Kasumi-1 (cell line): ENCODE data around the gene FLNC.

Source experiments
- DNase-seq, 2 experiments: peaks; one replicate each; lab custom pipeline; 2025; lab: John Stamatoyannopoulos, UW

Gene FLNC, protein sequence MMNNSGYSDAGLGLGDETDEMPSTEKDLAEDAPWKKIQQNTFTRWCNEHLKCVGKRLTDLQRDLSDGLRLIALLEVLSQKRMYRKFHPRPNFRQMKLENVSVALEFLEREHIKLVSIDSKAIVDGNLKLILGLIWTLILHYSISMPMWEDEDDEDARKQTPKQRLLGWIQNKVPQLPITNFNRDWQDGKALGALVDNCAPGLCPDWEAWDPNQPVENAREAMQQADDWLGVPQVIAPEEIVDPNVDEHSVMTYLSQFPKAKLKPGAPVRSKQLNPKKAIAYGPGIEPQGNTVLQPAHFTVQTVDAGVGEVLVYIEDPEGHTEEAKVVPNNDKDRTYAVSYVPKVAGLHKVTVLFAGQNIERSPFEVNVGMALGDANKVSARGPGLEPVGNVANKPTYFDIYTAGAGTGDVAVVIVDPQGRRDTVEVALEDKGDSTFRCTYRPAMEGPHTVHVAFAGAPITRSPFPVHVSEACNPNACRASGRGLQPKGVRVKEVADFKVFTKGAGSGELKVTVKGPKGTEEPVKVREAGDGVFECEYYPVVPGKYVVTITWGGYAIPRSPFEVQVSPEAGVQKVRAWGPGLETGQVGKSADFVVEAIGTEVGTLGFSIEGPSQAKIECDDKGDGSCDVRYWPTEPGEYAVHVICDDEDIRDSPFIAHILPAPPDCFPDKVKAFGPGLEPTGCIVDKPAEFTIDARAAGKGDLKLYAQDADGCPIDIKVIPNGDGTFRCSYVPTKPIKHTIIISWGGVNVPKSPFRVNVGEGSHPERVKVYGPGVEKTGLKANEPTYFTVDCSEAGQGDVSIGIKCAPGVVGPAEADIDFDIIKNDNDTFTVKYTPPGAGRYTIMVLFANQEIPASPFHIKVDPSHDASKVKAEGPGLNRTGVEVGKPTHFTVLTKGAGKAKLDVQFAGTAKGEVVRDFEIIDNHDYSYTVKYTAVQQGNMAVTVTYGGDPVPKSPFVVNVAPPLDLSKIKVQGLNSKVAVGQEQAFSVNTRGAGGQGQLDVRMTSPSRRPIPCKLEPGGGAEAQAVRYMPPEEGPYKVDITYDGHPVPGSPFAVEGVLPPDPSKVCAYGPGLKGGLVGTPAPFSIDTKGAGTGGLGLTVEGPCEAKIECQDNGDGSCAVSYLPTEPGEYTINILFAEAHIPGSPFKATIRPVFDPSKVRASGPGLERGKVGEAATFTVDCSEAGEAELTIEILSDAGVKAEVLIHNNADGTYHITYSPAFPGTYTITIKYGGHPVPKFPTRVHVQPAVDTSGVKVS (N-terminal part only)

DNA sequence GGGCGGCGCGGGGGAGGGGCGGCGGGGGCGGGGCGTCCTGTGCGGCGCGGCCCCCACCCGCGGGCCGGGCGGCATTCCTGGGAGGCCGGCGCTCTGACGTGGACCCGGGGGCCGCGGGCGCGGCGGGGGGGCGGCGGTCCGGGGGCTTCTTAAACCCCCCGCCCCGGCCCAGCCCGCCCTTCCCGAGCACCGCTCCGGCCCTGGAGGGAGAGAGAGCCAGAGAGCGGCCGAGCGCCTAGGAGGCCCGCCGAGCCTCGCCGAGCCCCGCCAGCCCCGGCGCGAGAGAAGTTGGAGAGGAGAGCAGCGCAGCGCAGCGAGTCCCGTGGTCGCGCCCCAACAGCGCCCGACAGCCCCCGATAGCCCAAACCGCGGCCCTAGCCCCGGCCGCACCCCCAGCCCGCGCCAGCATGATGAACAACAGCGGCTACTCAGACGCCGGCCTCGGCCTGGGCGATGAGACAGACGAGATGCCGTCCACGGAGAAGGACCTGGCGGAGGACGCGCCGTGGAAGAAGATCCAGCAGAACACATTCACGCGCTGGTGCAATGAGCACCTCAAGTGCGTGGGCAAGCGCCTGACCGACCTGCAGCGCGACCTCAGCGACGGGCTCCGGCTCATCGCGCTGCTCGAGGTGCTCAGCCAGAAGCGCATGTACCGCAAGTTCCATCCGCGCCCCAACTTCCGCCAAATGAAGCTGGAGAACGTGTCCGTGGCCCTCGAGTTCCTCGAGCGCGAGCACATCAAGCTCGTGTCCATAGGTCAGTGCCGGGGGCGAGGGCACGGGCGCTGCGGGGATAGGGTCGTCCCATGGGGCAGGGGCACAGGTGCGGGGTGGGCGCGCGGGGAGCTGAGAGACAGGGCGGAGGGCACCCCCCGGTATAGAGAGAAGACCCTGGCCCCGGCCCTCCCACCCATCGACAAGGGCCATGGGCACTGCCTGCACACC, at the start of gene FLNC:
Gene FLNC, plus strand, starts transcription at position 176 of the 947 bp plus-strand sequence. Its CDS starts 232 bp downstream, at position 408.
- peak; percentile 13 to 26 for DNase-seq

DNA sequence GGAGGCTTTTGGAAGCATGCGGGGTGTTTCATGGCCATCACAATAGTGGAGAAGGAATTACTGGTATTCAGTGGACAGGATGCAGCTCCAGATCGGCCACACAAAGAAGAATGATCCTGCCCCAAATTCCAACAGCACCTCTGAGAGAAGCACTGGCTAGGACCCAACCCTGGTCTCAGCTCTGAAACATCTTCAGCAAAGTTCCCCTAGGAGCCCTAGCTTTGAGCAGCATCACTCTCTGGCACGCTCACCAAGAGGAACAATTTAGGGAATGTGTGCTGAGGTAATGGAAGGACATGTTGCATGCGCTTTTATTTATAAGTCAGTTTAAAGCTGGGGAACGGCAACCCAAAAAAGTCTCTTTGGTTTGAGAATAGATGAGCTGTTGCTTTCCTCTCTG, 49.1 kb upstream of the FLNC start:
- no peak for DNase-seq

DNA sequence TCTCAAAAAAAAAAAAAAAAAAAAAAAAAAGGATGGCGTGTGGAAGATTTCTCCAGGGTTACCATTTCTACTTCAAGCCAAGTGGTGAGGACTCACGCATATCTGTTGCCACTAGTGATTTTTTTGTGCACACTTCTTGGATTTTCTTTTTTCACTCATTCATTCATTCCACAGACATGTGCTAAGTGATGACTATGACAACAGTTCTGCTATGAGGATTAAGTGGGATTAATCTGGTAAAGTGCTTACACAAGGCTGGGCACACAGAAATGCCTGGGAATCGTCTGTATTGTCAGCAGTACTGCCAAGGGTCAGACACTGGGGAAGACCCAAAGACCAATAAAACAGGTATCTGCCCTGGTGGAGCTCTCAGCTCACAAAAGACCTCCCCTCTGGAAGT, 48.4 kb upstream of the FLNC start:
- DNase-seq: no peak

DNA sequence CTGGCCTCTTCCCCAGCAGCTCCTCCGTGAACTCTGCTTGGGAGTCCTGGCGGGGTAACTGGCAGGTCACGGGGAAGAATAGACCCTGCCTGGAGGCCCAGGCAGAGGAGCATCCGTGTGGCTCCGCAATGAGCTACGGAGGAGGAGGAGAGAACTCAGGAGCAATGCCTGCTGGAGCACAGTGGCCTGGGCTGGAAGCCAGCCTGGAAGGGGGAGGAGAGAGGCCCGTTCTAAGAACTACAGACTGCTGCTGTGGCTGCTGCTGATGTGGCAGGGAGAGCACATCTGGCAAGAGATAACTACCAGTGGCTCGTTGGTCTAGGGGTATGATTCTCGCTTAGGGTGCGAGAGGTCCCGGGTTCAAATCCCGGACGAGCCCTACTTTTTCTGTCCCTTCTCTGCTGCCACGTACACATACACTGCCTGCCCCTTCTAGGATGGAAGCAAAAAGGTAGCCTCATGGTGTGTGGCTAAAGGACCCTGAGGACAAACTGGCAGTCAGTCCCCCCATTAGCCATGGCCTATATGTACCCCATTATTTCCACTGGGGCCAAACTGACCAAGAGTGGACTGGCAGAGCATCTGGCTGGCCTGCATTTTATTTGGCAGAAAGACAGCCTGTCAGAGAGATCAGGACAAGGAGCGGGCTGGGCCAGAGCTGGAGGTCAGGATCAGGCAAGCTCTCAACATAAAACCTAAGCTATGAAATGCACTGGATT, 46.9 kb upstream of the FLNC start:
- no peak for DNase-seq

DNA sequence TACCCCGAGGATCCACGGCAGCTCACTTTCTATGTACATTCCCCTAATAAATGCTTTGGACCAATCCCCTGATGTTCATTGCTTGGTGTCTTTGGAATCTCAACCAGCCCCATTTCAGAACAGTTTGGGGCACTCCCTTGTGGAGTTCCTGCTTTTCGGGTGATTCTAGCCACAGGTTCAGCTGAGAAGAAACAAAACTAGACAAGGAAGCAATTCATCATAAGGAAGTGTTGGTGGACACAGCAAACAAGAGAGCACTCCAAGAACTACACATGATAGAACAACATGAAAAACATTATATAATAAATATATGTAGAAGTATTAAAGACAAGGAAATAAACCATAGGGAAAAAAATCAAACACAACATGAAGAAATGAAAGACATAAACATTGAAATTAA, 44.5 kb upstream of the FLNC start:
- DNase-seq: no peak

DNA sequence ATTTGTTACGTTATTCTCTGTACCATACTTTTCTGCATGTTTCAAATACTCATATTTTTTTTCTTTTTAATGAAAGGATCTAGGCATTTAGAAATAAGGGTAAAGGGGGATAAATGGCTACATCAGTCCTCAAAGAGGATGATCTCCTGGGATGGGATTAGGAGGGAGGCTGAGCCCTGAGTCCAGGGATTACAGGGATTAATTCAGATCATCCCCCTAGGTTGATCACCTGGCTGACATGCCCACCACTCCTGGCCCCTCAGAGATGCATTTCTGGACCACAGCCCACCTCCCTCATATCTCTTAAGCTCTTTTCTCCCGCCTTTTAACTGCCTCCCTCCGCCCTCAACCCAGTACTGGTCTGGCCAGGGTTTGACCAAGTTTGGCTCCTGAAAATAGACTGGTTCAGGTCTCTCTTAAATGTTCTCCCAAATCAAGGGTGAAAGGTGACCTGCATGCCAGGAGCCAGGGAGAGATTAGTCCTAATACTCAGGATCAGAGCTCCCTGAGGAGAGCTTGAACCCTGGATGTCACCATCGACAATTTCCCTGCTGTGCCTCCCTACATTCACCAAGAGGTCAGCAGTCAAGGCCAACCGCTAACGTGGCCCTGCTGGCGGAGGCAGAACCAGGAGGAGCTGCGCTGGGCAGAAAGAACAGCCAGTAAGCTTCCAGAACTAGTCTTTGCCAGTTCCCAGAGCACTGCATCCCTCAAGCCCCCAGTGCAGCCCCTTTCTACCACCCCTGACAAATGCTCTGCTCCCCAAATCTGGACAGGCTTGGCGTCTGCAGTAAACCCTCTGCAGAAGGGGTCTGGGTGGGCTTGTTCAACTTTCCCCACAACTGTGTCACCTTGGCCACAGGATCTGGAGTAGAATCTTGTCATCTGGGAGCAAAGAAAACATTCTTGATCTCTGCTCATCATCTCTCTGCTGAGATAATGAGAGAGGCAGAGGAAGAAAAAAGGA, 41.5 kb upstream of the FLNC start:
- DNase-seq: no peak

DNA sequence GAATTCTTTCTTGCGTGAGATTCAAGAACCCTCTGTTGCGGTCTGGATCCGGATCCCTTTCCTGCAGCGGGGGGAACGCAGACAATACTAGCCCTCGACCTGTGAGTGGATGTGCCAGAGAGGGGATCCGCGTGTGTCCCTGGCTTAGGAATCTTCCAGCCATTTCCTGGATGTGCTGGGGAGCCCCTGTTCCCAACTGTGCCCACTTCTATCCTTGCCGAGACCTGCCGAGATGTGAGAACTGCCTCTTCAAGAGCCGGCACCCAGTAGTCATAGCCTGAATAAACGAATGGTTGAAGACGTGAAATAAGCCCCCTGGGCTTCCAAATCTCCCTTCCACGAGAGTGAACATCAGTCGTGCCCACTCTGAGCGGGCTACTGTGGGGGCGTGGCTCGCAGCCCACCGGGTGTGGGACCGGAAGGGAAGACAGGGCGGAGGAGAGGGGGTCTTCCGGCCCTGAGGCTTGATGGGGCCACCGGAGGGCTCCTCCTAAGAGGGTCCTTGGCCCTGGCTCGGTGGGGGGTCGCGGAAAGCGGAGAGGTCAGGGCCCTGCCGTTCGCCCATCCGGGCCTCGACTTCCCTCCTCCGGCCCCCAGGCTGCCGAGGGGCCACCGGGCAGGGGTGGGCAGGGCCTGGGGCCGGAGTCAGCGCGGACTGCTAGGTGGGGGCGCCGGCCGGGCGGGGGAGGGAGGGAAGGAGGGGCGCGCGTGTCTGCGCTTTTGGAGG, 39.7 kb upstream of the FLNC start:
- DNase-seq: no peak

DNA sequence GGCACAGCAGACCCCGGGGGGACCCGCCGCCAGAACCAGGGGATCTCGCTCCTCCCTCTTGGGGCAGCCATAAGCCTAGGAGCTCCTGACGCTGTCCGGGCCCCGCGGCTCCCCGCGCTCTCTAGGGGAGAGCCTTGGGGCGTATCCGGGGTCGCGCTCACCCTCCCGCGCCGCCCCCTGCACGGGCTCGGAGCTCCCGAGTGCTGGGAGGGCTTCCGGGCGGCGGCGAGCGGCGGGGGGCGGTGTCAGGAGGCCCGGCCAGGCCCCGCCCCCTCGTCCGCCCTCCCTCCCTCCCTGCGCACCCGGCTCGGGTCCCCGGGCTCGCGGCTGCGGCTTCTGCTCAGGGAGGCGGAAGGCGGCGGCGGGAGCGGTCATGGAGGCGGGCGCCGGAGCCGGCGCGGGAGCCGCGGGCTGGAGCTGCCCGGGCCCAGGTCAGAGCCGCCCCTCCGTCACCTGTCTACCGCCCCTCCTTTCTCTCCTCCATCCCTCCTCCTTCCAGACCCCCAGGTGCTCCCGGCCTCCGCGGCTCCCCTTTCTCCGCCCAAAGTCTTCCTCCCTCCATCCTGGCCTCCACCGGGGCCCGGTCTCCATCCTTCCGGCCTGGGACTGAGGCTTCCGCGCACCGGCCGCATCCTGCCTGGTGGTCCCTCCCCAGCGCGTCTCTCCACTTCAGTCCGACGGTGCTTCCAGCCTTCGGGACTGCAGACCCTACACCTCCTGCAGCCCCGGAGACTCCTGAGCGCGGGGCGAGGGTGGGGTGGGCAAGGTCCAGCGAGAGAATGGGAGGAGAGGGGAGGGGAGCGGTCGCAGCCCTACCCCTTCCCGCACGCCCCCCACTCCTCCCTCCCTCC, 38.9 kb upstream of the FLNC start, which contains the start of gene CCDC136:
Gene CCDC136, plus strand, starts transcription at position 848 of the 851 bp plus-strand sequence. CDS start 444 bp downstream, outside the sequence.
- peak in 1 of 2 experiments; percentile 24 for DNase-seq

DNA sequence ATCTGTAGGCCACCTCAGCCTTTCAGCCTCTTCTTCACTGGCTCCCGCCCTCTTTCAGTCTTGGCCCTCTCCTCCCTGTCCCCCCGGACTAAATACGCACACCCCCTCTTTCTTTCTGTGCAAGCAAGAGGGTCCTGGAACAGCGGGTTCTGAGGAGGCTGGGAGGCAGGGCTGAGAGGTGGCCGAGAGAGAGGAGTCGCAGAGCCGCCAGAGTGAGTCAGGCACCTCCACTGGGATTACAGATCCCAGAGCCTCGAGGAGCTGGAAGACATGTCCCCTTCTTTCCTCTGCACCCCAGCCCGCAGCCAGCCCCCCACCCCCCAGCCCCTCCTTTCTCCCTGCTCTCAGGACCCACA, 38.3 kb upstream of the FLNC start:
- no peak for DNase-seq

DNA sequence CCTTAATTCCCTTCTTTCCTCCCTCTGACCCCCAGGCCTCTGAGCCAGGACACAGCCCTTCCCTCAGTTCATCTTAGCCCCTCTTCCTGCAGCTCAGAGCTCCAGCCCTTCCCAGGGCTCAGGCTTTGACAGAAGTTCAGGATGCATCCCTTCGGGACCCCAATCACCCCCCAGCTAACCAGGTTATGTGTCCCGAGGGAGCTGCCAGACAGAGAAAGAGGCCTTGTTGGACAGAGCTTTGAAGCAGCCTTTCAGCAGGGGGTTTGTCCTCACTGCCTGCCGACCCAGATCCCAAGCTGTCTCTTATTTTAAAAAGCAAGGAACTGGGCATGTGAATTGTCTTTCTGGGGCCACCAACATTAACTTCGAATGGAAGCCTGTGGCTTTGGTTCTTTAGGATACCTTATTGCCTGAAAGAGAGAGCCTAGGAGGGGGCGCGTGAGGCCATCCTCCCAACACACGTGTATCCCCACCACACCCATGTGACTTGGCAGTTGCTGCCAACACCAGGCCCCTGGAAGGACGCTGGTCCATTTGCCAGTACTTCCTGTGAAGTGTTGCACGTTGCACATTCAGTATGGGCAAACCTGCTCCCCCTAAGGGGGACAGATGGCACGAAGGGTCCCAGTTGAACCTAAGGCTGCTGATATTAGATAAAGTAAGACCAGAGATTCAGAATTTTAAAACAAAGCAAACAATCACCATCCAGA, 37.6 kb upstream of the FLNC start:
- DNase-seq: no peak

DNA sequence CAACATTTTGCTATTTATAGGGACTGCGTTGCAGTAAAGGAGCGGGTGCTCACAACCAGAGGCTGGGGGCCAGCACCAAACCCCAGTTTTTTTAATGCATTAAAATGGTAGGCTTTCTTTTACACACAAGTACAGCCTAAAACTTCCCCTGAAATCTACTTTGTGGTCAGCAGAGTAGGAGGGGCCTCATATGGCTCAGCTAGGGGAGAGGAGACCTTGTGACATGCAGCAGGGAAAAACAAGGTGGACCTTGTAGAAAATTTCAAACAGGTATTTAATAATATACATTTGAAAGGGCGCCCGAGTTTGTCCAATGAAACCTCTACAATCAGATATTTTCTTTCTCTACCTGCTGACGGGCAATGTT, 37.0 kb upstream of the FLNC start:
- no peak for DNase-seq

DNA sequence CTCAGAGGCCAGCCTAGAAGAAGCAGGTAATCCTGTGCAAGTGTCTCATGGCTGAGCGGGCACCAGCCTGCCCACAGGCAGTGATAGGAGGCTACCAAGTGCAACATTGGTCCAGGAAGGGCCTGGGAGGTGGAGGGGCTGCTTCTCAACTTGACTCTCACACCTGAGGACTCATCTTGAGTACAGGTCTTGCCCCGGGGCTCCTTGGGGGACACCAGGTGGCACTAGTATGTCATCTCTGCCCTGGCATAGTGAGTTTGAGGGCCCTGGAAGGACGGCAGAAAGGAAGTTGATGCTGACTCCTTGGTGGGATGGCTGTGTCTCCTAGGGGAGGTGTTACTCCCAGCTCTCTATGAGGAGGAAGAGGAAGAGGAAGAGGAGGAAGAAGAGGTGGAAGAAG, 36.2 kb upstream of the FLNC start:
- DNase-seq: peak in 1 of 2 experiments; percentile 19

DNA sequence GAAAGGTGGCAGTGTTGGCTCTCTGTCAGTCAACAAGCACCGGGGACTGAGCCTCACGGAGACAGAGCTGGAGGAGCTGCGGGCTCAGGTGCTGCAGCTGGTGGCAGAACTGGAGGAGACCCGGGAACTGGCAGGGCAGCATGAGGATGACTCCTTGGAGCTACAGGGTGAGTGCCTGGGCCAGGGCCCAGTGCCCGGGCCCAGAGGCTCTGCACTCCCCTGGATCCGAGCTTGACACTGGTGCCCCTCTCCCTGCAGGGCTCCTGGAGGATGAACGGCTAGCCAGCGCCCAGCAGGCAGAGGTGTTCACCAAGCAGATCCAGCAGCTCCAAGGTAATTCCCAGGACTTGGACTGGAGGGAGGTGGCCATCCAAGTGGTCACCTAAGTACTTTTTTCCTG, 35.8 kb upstream of the FLNC start:
- DNase-seq: no peak

DNA sequence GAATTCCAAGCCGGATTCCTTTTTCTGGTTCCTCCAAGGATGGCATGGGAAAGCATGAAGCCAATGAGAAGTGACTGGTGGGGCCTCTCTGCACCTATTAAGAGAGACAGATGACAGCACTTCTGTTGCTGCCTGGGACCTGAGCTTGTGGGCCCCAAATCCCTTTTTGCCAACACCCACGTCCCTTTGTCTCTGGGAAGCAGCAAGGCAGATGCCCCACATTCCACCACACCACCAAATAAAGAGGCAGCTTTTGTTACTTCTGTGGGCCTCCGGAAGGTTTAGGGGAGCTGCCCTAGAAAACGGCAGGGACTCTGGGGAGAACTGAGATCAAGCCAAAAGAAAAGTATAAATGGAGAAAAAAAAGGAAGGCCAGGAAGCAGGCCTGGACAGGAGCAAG, 35.1 kb upstream of the FLNC start:
- no peak for DNase-seq

DNA sequence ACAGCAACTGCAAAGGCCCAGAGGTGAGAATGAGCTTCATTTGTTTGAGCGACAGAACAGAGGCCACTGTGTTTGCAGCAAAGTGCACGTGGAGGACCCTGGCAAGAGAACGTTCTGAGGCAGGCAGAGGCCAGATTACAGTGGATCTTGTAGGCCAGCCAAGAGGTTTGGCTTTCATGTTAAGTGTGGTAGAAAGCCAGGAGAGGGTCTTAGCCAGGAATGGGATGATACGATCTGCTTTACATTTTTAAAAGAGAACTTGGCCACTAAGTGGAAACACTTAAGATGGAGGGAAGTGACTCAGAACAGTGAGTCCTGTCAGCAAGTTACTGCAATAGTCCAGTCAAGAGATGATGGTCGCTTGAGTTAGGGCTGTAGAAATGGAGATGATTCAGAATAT, 33.9 kb upstream of the FLNC start:
- DNase-seq: no peak

DNA sequence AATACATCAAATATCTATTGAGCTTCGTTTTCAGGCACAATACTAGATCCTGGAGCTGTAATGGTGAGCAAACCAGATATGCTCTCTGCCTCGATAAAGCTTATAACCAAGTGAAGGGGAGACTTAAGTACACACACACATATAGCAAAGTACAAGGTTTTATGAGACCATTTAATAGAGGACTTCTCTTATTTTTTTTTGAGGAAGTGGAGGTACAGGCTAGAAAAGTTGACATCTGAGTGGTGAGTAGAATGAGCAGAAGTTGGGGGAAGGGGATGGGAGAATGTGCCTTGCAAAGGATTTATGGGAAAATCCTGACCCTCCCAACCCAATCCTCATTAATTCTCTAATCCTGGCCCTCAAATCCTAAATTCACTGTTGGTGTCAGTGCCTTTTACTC, 30.8 kb upstream of the FLNC start:
- DNase-seq: peak; percentile 53 to 63

DNA sequence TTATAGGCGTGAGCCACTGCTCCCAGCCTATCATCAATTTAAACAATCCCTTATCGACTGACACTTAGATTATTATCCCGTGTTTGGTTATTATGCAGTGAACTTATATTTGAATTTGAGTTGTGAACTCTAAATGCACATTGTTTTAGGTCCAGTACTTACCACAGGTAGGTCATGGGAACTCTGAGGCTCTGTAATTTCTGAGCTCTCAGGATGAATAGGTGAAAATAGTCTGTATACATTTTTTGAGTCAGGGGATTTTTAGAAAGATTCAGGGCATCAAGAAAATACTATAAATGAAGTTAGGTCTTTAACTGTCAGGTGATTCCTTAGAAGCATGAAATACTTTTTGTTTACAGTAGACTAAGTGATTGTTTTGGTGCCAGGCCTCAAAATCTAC, 29.6 kb upstream of the FLNC start:
- DNase-seq: no peak
